HT1080 (cell line): ENCODE results near the gene NDUFB7. TPM values are rescaled to one million over a fixed set of nuclear protein-coding genes. Genes with fewer than 3 reads are reported as not detected.
"Not testable (repeated sequence)": the region's sequence is repeated elsewhere in the genome, so short reads cannot be mapped to it uniquely, and the experiment has no call there.

Source experiments
- DNase-seq: peaks from one replicate; pipeline ENCODE4 v3.0.0-alpha.2; 2015; ENCODE audit warnings: low read depth
- total RNA-seq: library from RNA; depleted of rRNA; stranded (reverse); fragments of >200 nt; shearing (Covaris generic); gene quantifications from 2 replicates; pipeline ENCODE4 v1.2.3, GENCODE V29; 2014

NDUFB7 gene
- total RNA-seq, 1 experiment from 2014 or later: 284 TPM

- no peak for DNase-seq
Observed at GRCh38 chr19:14553939-14554243, 18.0 kb downstream of the NDUFB7 start.

- DNase-seq: no peak
Observed at GRCh38 chr19:14553042-14553938, 18.6 kb downstream of the NDUFB7 start.

- DNase-seq: not testable (repeated sequence)
Observed at GRCh38 chr19:14552006-14552360, 19.9 kb downstream of the NDUFB7 start.

- DNase-seq: peak; percentile 41
Observed at GRCh38 chr19:14551134-14552005, 20.5 kb downstream of the NDUFB7 start.

DNA sequence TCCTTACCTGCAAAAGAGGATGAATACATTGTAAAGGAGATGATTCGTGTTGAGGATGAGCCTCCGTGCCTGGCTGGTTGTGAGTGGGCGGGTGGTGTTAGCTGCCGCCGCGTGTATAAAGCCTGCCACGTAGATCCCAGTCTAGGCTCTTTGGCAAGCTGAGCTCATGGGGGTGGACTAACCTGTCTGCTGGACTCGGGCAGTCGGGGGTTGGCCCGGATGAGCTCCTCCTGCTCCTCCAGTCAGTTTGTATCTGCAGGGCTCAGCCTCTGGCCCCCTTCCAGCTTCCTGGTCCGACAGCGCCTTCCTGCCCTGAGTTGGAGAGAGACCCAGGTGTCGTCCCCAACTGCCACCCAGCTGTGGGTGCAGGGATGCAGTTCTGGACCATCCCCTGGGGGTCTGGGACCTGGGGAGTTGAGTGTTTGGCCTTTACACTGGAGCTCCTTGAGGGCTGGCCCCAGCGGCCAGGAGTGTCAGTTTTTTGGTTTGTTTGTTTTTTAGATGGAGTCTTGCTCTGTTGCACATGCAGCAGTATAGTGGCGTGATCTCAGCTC lies 21.6 kb downstream of the NDUFB7 start:
- DNase-seq: no peak

DNA sequence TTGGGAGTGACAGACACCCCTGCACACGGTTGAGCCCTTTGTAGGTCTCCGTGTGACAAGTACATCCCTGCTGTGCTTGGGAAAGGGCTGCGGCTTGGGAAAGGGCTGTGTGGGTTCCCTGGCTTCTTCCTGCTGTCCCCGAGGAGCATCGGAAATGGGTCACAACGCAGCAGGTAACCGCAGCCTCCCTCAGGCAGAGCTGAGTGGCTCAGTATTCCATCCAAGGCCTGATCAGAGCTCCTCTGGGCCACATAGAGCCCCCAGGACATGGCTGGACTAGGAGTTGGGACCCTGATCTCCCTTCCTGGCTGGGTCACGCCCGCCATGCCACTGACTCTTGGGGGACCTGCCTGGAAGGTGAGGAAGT lies 26.2 kb downstream of the NDUFB7 start:
- no peak for DNase-seq

- no peak for DNase-seq
Observed at GRCh38 chr19:14544977-14545715, 26.7 kb downstream of the NDUFB7 start.

- DNase-seq: no peak
Observed at GRCh38 chr19:14544047-14544446, 27.8 kb downstream of the NDUFB7 start.

DNA sequence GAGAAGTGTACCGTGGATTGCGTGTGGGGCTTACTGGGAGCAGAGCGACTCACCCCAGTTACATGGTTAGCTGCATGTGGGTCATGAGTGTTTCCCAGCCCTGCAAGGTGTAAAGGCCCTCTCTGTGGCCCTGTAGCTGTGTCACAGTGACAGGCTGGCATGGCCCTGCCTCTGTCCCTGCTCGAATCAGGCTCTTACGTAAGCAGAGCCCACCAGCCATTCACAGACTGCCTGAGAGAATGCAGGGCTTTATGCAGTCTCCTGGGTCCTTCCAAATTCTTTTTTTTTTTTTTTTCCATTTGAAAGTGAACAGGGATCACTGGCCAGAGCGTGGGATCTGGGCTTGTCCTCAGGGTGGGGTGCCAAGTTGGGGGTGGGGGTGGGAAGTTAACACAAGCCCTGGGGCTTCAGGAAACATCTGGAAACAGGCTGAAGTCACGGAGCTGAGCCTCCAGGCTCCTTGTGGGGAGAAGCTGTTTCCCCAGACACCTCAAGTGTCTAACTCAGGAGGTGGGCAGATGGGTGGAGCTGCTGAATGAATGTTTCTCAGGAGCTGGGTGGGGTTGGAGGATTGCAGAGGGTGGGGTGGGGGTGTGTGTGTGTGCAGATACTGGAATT lies 29.0 kb downstream of the NDUFB7 start:
- no peak for DNase-seq

GRCh38 chr19:14541979-14542378 lies 29.9 kb downstream of the NDUFB7 start:
- not testable (repeated sequence) for DNase-seq

GRCh38 chr19:14540741-14541525 lies 30.9 kb downstream of the NDUFB7 start:
- no peak for DNase-seq

- no peak for DNase-seq
Observed at GRCh38 chr19:14536926-14537692, 34.8 kb downstream of the NDUFB7 start.

- no peak for DNase-seq
Observed at GRCh38 chr19:14533450-14533849, 38.4 kb downstream of the NDUFB7 start.

GRCh38 chr19:14530506-14530905 lies 41.4 kb downstream of the NDUFB7 start:
- DNase-seq: no peak

GRCh38 chr19:14530005-14530348 lies 41.9 kb downstream of the NDUFB7 start:
- DNase-seq: no peak

DNA sequence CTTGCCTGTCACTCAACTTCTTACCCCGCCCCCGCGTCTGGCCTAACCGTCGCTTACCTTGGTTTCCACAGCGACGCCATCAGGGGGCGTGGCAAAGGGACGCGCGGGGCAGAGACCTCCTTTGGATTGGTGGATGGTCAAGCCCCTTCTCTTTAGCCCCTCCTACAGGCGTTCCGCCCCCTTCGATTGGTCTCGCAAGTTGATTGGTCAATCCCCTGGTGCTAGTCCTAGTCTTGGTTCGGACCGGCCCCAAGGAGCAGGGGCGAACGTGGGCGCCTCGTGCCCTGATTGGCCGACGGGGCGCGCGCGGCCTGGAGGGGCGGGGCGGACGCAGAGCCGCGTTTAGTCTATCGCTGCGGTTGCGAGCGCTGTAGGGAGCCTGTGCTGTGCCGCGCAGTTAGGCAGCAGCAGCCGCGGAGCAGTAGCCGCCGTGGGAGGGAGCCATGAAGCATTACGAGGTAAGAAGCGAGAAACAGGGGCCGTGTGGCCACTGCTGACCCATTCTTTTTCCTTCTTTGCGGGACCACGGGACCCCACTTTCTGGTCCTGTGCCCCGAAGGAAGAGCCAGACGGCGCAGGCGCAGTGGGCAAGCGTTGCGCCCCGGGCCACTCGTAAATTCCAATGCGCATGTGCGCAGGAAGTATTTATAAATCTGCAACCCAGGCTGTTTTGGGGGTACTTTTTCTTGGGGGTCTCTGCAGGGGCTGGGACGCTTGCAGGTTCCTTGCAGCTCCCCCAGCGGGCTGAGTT lies 42.4 kb downstream of the NDUFB7 start, which contains the start of gene TECR:
Gene TECR, plus strand, starts transcription at position 341 of the 751 bp plus-strand sequence. Its CDS starts 103 bp downstream, at position 444.
- DNase-seq: peak; percentile 100

DNA sequence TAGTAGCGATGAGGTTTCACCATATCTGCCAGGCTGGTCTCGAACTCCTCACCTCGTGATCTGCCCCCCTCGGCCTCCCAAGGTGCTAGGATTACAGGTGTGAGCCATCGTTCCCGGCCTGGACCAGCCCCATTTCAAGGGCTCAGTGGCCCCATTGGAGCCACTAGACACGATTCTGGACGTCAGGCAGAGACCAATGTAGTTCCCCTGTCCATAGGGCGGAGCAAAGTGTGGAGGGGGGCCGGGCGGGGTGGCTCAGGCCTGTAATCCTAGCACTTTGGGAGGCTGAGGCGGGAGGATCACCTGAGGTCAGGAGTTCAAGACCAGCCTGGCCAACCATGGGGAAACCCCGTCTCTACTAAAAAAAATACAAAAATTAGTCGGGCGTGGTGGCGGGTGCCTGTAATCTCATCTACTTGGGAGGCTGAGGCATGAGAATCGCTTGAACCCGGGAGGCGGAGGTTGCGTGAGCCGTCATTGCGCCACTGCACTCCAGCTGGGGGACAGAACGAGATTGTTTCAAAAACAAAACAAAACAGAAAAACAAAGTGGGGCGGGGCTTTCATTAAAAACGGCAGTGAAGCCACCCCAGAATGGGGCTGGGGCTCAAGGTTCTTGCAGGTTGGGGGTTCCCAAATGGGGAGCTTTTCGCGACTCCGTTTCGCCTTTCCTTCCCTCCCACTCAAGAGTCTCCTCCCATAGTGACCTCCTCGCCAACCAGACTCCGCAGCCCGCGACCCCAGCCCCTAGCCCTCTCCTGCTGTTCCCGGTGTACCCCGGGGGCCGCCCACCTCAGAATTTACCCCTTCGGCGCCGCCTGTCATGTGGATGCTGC lies 43.2 kb downstream of the NDUFB7 start:
- DNase-seq: no peak

DNA sequence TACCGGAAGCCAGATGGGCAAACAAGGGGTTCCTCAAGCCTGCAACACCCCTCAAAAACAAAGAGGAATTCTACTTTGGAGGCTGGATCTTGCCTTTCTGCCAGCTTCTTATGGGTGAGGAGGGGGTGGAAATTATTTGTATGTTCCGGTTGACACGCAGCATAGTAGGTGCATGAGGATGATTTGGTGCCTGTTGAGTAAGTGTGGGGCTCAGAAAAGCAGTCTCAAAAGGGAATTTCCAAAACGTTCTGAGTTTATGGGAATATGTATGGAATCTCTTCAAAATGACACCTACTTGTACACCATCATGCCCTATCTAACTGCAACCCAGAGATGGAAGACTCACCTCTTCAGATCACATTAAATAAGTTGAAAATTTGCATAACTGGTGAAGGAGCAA lies 45.4 kb downstream of the NDUFB7 start:
- DNase-seq: no peak
